ENCODE measurements around the gene DPYD.

DPYD gene

DNA sequence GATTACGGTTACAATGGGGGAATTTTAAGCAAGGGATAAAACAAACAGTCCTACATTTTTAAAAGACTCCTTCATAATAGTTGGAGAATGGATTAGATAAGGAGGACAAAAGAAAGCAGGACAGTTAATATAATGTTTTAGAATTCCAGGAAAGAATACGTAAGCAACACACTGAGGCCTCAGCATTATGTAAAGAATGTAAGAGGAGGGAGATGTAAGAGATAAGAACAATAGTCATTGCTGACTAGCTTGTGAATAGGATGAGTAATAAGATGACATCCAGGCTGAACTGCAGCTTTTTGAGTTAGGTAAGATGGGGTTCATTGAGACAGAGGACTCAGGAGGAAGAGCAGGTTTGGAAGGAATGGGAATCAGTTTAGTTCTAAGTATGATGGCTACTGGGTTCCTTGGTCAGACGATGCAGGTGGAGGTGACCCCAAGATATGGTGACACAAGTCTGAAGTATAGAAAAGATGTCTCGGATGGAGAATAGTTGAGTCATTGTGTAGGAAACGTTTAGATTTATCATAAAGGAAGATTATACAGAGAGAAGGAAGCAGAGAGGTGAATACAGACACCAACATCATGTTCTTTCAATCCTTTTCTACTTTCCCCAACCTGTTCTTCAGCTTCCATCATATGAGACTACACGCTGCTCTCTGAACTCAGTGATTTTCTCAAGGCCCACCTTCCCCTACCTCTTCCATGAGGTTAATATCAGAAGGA lies 826.4 kb downstream of the DPYD start:
- Histone ChIP-seq H3K9ac (ENCODE audit: low read length) (no peak overlapping the region), H3K4me3 (ENCODE audit: low read depth, low read length) (no peak overlapping the region), H3K9me3 (ENCODE audit: control insufficient read depth, insufficient read depth, low read depth, low read length) (no peaks in the 10 kb centered on the region), H3K36me3 (ENCODE audit: control insufficient read depth, insufficient read depth, low read length) (no peaks in the 10 kb centered on the region), H3K27ac (ENCODE audit: low read depth, low read length) (no peak overlapping the region), H3K27me3 (ENCODE audit: control insufficient read depth, insufficient read depth, low read length) (no peaks in the 10 kb centered on the region), H3K4me1 (ENCODE audit: control insufficient read depth, insufficient read depth, low read length) (no peaks in the 10 kb centered on the region)

DNA sequence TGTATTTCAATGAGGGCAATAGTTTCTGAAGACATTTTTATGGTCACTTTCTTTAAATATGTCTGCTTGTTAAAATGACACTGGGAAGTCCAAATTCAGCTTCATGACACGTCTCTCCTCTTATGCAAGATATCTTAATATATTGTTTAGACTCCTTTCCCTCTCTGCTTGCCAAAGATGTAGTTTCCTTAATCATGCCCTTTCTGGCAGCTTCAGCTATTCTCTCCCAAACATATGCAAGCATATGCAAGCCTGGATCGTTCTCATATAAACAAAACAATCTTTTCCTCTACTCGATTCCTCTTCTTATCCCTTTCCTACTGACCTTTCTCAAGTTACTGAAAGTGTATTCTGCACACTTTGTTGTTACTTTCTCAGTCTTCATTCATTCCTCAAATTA lies 827.1 kb downstream of the DPYD start:
- Histone ChIP-seq H3K27ac (ENCODE audit: low read depth, low read length) (no peak overlapping the region), H3K4me1 (ENCODE audit: control insufficient read depth, insufficient read depth, low read length) (no peaks in the 10 kb centered on the region), H3K27me3 (ENCODE audit: control insufficient read depth, insufficient read depth, low read length) (no peaks in the 10 kb centered on the region), H3K4me3 (ENCODE audit: low read depth, low read length) (no peak overlapping the region), H3K36me3 (ENCODE audit: control insufficient read depth, insufficient read depth, low read length) (no peaks in the 10 kb centered on the region), H3K9me3 (ENCODE audit: control insufficient read depth, insufficient read depth, low read depth, low read length) (no peaks in the 10 kb centered on the region), H3K9ac (ENCODE audit: low read length) (no peak overlapping the region)

DNA sequence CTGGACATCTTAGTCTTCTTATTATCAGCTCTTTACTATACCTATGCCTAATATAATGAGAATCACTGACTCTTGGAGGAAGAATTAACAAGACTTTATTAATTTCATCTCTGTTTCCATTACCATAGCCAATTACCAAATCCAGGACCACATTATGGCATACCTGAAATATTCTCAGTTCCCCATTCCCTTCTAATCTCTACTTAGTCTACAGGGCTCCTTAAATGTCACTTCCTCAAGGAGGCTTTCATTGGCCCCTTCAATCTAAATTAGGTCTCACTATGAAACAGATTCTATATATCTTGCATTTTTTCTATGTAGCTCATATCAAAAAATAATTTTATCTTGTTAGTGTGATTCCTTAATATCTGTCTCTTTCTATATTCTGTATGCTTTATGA lies 828.0 kb downstream of the DPYD start:
- H3K27me3 ChIP-seq (ENCODE audit: control insufficient read depth, insufficient read depth, low read length), result no peaks in the 10 kb centered on the region
- no peak overlapping the region for H3K27ac ChIP-seq (ENCODE audit: low read depth, low read length)
- H3K4me3 ChIP-seq (ENCODE audit: low read depth, low read length), result no peak overlapping the region
- H3K36me3 ChIP-seq (ENCODE audit: control insufficient read depth, insufficient read depth, low read length), result no peaks in the 10 kb centered on the region
- H3K9ac ChIP-seq (ENCODE audit: low read length), result no peak overlapping the region
- no peaks in the 10 kb centered on the region for H3K9me3 ChIP-seq (ENCODE audit: control insufficient read depth, insufficient read depth, low read depth, low read length)
- H3K4me1 ChIP-seq (ENCODE audit: control insufficient read depth, insufficient read depth, low read length), result no peaks in the 10 kb centered on the region

DNA sequence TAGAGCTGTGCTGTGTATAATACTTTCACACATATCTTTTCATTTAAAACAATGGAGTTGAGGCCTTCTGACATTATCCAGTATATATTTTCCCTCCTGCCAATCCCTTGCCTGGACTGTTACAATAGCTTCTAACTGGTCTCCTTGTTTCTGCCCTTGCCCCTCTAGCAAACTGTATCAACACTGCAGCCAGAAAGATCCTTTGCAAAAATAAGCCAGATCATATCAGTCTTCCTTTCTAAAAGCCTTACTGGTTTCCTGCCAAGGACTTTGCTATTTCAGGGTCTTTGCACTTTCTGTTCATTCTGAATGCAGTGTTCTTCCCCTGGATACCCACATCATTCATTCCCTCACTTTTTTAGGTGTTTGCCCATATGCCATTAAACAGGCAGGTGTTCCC lies 829.2 kb downstream of the DPYD start:
- Histone ChIP-seq H3K36me3 (ENCODE audit: control insufficient read depth, insufficient read depth, low read length) (no peaks in the 10 kb centered on the region), H3K9me3 (ENCODE audit: control insufficient read depth, insufficient read depth, low read depth, low read length) (no peaks in the 10 kb centered on the region), H3K9ac (ENCODE audit: low read length) (no peak overlapping the region), H3K4me3 (ENCODE audit: low read depth, low read length) (no peak overlapping the region), H3K27me3 (ENCODE audit: control insufficient read depth, insufficient read depth, low read length) (no peaks in the 10 kb centered on the region), H3K27ac (ENCODE audit: low read depth, low read length) (no peak overlapping the region), H3K4me1 (ENCODE audit: control insufficient read depth, insufficient read depth, low read length) (no peaks in the 10 kb centered on the region)

DNA sequence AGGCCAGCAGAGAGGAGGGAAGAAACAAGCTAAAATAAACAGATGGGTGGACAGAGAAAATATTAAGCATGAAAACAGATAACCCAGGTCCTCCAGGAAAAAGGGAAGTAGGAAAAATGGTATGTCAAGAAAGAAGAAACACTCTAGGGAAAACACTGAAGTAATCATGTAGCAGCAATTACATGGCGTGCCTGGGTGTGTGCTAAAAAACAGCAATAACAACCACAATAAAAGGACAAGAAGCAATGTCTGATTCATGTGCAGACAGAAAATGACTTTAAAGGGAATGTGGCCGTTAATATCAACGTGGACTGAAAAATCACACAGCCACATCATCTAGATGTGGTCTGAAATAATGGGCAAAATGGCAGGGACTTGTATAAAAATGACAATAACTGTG lies 829.6 kb downstream of the DPYD start:
- H3K27ac ChIP-seq (ENCODE audit: low read depth, low read length), result no peak overlapping the region
- H3K36me3 ChIP-seq (ENCODE audit: control insufficient read depth, insufficient read depth, low read length), result no peaks in the 10 kb centered on the region
- H3K4me3 ChIP-seq (ENCODE audit: low read depth, low read length), result no peak overlapping the region
- H3K9ac ChIP-seq (ENCODE audit: low read length), result no peak overlapping the region
- no peaks in the 10 kb centered on the region for H3K27me3 ChIP-seq (ENCODE audit: control insufficient read depth, insufficient read depth, low read length)
- no peaks in the 10 kb centered on the region for H3K9me3 ChIP-seq (ENCODE audit: control insufficient read depth, insufficient read depth, low read depth, low read length)
- no peaks in the 10 kb centered on the region for H3K4me1 ChIP-seq (ENCODE audit: control insufficient read depth, insufficient read depth, low read length)

DNA sequence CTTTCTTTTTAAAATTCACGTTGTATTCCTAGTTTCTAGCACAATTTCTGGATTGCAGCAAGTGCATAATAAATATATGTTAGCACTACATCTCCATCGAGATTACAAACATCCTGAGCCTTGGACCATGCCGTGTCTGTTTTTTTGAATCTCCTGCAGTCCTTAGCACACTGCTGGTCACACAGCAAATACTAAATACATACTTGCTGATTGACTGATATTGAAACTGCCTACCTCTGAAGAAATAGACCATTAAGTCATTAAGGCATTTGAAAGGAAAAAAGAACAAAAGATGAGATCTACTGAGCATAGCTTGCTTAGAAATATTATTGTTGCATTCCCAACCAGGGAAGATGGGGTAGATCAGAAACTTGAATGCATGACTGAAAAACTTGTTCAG lies 830.1 kb downstream of the DPYD start:
- no peaks in the 10 kb centered on the region for H3K27me3 ChIP-seq (ENCODE audit: control insufficient read depth, insufficient read depth, low read length)
- no peak overlapping the region for H3K9ac ChIP-seq (ENCODE audit: low read length)
- no peaks in the 10 kb centered on the region for H3K36me3 ChIP-seq (ENCODE audit: control insufficient read depth, insufficient read depth, low read length)
- no peak overlapping the region for H3K4me3 ChIP-seq (ENCODE audit: low read depth, low read length)
- no peaks in the 10 kb centered on the region for H3K4me1 ChIP-seq (ENCODE audit: control insufficient read depth, insufficient read depth, low read length)
- no peak overlapping the region for H3K27ac ChIP-seq (ENCODE audit: low read depth, low read length)
- no peaks in the 10 kb centered on the region for H3K9me3 ChIP-seq (ENCODE audit: control insufficient read depth, insufficient read depth, low read depth, low read length)

DNA sequence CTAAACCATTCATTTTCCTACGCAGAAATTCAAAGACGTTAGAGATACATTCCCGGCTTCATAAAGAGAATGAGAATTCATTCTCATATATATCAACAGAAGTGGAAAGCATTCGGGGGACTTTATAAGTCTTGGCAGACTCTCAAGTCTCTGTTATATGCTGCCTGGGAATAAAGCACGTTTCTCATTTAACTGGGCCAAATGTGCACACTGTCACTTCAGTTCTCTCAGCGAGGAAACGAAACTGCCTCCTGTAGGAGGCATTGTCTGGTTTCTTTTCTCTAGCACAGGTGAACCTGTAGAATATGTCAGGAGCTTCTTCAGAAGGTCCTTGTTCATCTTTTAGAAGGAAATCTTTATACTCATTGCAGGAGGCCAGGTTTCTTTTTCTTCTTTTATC lies 831.7 kb downstream of the DPYD start:
- H3K36me3 ChIP-seq (ENCODE audit: control insufficient read depth, insufficient read depth, low read length), result no peaks in the 10 kb centered on the region
- H3K4me3 ChIP-seq (ENCODE audit: low read depth, low read length), result no peak overlapping the region
- H3K9me3 ChIP-seq (ENCODE audit: control insufficient read depth, insufficient read depth, low read depth, low read length), result no peaks in the 10 kb centered on the region
- no peaks in the 10 kb centered on the region for H3K27me3 ChIP-seq (ENCODE audit: control insufficient read depth, insufficient read depth, low read length)
- H3K9ac ChIP-seq (ENCODE audit: low read length), result no peak overlapping the region
- no peak overlapping the region for H3K27ac ChIP-seq (ENCODE audit: low read depth, low read length)
- no peaks in the 10 kb centered on the region for H3K4me1 ChIP-seq (ENCODE audit: control insufficient read depth, insufficient read depth, low read length)

DNA sequence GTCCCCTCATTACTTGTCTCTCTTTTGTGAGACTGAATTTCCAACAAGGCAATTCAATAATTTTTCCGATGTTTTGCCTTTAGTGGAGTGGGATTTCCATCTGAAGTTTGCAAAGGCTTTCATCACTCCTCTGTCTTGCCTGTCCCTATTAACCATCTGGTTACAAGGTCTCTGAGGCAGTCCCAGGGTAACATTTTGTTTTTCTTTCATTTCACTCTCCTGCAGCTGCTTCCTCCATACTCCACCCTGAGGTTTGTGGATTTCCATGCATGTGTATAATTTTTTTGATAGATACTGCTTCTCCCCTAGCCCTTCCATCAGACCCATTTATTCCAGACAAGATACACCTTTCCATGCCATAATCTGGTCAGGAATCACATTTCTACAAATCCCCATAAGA lies 832.4 kb downstream of the DPYD start:
- Histone ChIP-seq H3K9ac (ENCODE audit: low read length) (no peak overlapping the region), H3K36me3 (ENCODE audit: control insufficient read depth, insufficient read depth, low read length) (no peaks in the 10 kb centered on the region), H3K9me3 (ENCODE audit: control insufficient read depth, insufficient read depth, low read depth, low read length) (no peaks in the 10 kb centered on the region), H3K4me1 (ENCODE audit: control insufficient read depth, insufficient read depth, low read length) (no peaks in the 10 kb centered on the region), H3K27ac (ENCODE audit: low read depth, low read length) (no peak overlapping the region), H3K4me3 (ENCODE audit: low read depth, low read length) (no peak overlapping the region), H3K27me3 (ENCODE audit: control insufficient read depth, insufficient read depth, low read length) (no peaks in the 10 kb centered on the region)

DNA sequence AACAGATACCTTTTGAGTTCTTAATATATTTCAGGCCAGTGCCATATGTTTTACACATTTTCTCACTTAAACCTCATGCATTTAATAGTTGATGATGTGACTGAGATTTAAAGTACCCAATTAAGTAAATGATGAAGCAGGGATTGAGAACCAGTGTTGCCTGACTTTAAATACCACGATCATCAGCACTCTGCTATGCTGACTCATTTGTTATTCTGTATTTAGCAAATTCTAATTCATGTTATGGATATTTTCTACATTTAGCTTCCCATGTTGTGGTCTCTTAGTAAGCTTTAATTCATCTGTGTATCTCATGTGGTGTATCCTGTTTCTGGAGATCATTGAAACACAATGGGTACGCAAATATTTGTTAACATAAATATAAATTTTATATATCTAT lies 836.3 kb downstream of the DPYD start:
- no peaks in the 10 kb centered on the region for H3K4me1 ChIP-seq (ENCODE audit: control insufficient read depth, insufficient read depth, low read length)
- no peak overlapping the region for H3K4me3 ChIP-seq (ENCODE audit: low read depth, low read length)
- no peaks in the 10 kb centered on the region for H3K36me3 ChIP-seq (ENCODE audit: control insufficient read depth, insufficient read depth, low read length)
- no peaks in the 10 kb centered on the region for H3K9me3 ChIP-seq (ENCODE audit: control insufficient read depth, insufficient read depth, low read depth, low read length)
- H3K27me3 ChIP-seq (ENCODE audit: control insufficient read depth, insufficient read depth, low read length), result no peaks in the 10 kb centered on the region
- H3K27ac ChIP-seq (ENCODE audit: low read depth, low read length), result no peak overlapping the region
- no peak overlapping the region for H3K9ac ChIP-seq (ENCODE audit: low read length)

DNA sequence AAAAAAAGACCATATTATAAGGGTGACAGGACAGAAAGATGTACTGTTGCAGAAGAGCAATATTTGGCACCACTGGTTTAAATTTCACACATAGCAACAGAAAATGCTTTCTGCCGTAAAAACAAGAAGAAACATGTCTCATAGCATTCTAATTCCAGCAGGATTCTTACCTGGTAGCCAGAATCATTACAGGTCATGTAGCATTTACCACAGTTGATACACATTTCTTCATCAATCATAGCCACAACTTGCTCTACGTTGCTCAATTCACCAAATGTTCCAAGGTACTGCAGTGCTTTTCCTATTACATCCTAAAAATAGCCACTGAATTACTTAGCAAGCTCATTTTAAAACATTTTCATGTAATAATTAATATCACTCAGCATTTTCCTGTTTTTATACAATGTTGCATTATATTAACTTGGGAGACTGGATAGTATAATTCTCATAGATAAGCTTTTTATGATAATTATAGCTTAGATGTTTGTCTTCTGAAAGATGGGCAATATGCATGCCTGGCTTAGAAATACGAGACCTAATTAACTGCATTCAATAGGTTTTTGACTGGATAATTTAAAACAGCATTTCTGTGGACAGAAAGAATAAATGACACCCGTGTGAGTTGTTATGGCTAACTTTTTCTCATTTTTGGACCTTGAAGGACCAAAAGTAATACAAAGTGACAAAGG lies 838.5 kb downstream of the DPYD start:
- H3K9me3 ChIP-seq (ENCODE audit: control insufficient read depth, insufficient read depth, low read depth, low read length), result no peaks in the 10 kb centered on the region
- no peak overlapping the region for H3K27ac ChIP-seq (ENCODE audit: low read depth, low read length)
- no peaks in the 10 kb centered on the region for H3K4me1 ChIP-seq (ENCODE audit: control insufficient read depth, insufficient read depth, low read length)
- H3K27me3 ChIP-seq (ENCODE audit: control insufficient read depth, insufficient read depth, low read length), result no peaks in the 10 kb centered on the region
- no peaks in the 10 kb centered on the region for H3K36me3 ChIP-seq (ENCODE audit: control insufficient read depth, insufficient read depth, low read length)
- no peak overlapping the region for H3K4me3 ChIP-seq (ENCODE audit: low read depth, low read length)
- H3K9ac ChIP-seq (ENCODE audit: low read length), result no peak overlapping the region

DNA sequence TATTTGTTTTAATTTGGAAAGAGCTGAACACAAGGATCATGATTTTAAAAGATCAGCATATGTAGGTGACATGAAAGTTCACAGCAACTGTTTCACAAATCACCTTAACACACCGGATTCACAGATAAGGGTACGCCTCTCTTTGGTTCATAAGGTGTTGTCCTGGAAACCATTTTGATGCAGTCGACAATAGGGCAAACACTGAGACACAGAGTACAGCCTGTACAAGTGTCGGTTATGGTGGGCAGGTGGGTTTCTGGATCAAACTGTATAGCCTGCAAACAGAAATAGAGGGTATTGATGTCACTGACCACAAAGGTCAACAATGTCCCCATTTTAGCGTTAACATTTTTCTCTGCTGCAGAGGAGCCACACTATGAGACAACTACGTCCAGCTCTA lies 842.0 kb downstream of the DPYD start:
- H3K36me3 ChIP-seq (ENCODE audit: control insufficient read depth, insufficient read depth, low read length), result no peaks in the 10 kb centered on the region
- no peaks in the 10 kb centered on the region for H3K27me3 ChIP-seq (ENCODE audit: control insufficient read depth, insufficient read depth, low read length)
- H3K4me3 ChIP-seq (ENCODE audit: low read depth, low read length), result no peak overlapping the region
- H3K4me1 ChIP-seq (ENCODE audit: control insufficient read depth, insufficient read depth, low read length), result no peaks in the 10 kb centered on the region
- H3K9me3 ChIP-seq (ENCODE audit: control insufficient read depth, insufficient read depth, low read depth, low read length), result no peaks in the 10 kb centered on the region
- no peak overlapping the region for H3K9ac ChIP-seq (ENCODE audit: low read length)
- no peak overlapping the region for H3K27ac ChIP-seq (ENCODE audit: low read depth, low read length)
